Type B pancreatic cell (in vitro differentiated cells): ENCODE measurements around the gene COQ7. TPM values are rescaled to one million over a fixed set of nuclear protein-coding genes. Genes with fewer than 3 reads are reported as not detected.

Source experiments
- DNase-seq: peaks from one replicate; pipeline ENCODE4 v3.0.0; 2021; ENCODE audit warnings: mixed read lengths; ENCODE audit not compliant: unreplicated experiment; ENCODE audit errors: extremely low spot score
- H3K27ac Mint-ChIP-seq: 2 replicates; pipeline ENCODE4 v1.8.0; 2021; ENCODE audit warnings: mild to moderate bottlenecking, mixed read lengths
- H3K27me3 Mint-ChIP-seq: 2 replicates; pipeline ENCODE4 v1.8.0; 2021; ENCODE audit warnings: mixed read lengths
- H3K36me3 Mint-ChIP-seq: 2 replicates; pipeline ENCODE4 v1.8.0; 2021; ENCODE audit warnings: mixed read lengths
- H3K4me1 Mint-ChIP-seq: one replicate; pipeline ENCODE4 v1.8.0; 2021; ENCODE audit warnings: mixed read lengths; ENCODE audit not compliant: unreplicated experiment
- H3K4me3 Mint-ChIP-seq: 2 replicates; pipeline ENCODE4 v1.8.0; 2021; ENCODE audit warnings: mild to moderate bottlenecking, mixed read lengths
- H3K9me3 Mint-ChIP-seq: 2 replicates; pipeline ENCODE4 v1.8.0; 2021; ENCODE audit warnings: mixed read lengths
- CTCF ChIP-seq: fragments of 200-600 bp; sonication (generic); conservative IDR thresholded peaks from 2 replicates; pipeline ENCODE4 v1.5.0; 2021; ENCODE audit warnings: antibody characterized with exemption, mild to moderate bottlenecking
- long read RNA-seq: library from polyadenylated mRNA; unstranded; transcript quantifications from one replicate; pipeline ENCODE4 v2.0.0, GENCODE V29; 2020
- total RNA-seq: library from RNA; stranded (reverse); gene quantifications from 2 replicates; pipeline ENCODE4 v1.2.1, GENCODE V29; 2021; ENCODE audit warnings: low replicate concordance

Gene COQ7
- 18.2 and 21.7 TPM in 2 replicates for total RNA-seq
- long read RNA-seq, transcript COQ7-201 (6 exons, 2,657 nt): major isoform, 23 of 29 reads
- long read RNA-seq, partial matches to known transcripts: 1 of 29 reads
- long read RNA-seq, other reads (novel, unspliced or antisense): 4 of 29 reads

DNA sequence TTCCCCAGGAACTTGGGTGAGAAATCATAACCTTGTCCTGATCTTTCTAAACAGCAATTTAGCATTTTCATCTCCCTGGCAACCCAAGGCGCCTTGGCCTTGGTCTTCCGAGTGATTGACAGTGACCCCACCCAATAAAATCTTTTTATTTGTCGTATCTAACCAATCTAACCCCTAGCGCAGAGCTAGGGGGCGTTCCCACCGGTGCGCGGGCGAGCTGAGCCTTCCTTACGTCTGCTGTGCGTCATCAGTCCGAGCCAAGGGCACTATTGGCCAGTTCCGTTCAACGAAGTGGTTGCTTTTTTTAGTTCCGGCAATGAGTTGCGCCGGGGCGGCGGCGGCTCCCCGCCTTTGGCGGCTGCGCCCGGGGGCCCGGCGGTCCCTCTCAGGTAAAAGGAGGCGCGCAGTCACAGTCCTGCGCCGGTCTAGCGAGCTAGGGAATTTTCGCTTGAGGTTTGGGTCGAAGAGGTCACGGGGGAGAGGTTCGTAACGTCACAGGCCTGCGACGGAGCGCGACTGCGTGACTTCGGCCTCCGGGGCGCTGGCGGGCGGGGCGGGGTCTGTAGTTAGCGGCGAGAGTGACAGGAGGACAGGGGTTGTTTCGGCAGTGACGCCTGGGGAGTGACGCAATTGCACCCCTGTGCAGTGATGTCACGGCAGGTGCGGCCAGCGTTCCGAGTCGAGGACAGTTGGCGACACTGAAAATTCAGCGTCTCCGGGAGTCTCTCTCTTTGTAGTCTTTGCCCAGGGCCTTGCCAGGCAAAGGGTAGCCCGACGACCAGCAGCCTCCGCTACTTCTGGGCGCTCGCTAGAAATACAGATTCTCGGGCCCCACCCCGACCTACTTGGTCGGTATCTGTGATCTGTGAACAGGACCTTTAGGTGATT, at the start of gene COQ7:
Gene COQ7, plus strand, starts transcription at position 266 of the 888 bp plus-strand sequence. Its CDS starts 51 bp downstream, at position 317.
- Mint-ChIP-seq H3K27me3 (no peaks in the 10 kb centered on the region), H3K36me3 (peaks cover 10% of the 10 kb centered on the region), H3K4me1 (peaks cover 5% of the 10 kb centered on the region), H3K4me3 (peak within 1 kb of the TSS; percentile 86), H3K9me3 (peaks cover 4% of the 10 kb centered on the region), H3K27ac (peak within 1 kb of the TSS; percentile 99)
- DNase-seq: peak; percentile 96
- TF ChIP-seq CTCF: no peak

DNA sequence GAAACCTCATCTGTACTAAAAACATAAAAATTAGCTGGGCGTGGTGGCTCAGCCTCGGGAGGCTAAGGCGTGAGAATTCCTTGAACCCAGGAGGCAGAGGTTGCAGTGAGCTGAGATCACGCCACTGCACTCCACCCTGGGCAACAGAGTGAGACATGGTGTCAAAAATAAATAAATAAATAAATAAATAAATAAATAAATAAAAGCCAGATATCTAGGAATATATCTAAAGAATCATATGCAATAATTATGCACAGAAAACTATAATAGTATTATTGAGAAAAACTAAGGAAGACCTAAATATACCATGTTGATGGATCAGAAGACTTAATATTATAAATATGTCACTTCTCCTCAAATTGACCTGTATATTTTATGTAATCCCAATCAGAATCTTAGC, 46.7 kb upstream of the COQ7 start:
- DNase-seq: no peak
- Mint-ChIP-seq H3K36me3 (no peaks in the 10 kb centered on the region), H3K27me3 (no peaks in the 10 kb centered on the region), H3K27ac (no peak overlapping the region), H3K4me1 (no peaks in the 10 kb centered on the region), H3K9me3 (no peaks in the 10 kb centered on the region), H3K4me3 (no peak overlapping the region)
- no peak for TF ChIP-seq CTCF

GRCh38 chr16:19021747-19022146, 45.7 kb upstream of the COQ7 start:
- Mint-ChIP-seq H3K36me3 (no peaks in the 10 kb centered on the region), H3K9me3 (no peaks in the 10 kb centered on the region), H3K4me1 (no peaks in the 10 kb centered on the region), H3K27me3 (no peaks in the 10 kb centered on the region), H3K4me3 (no peak overlapping the region), H3K27ac (no peak overlapping the region)
- no peak for TF ChIP-seq CTCF
- DNase-seq: no peak

- no peak overlapping the region for H3K4me3 Mint-ChIP-seq
- H3K27me3 Mint-ChIP-seq: no peaks in the 10 kb centered on the region
- peak overlapping the region; percentile 83 for H3K27ac Mint-ChIP-seq
- no peak for DNase-seq
- H3K36me3 Mint-ChIP-seq: no peaks in the 10 kb centered on the region
- TF ChIP-seq CTCF: no peak
- H3K9me3 Mint-ChIP-seq: no peaks in the 10 kb centered on the region
- H3K4me1 Mint-ChIP-seq: no peaks in the 10 kb centered on the region
Measured at GRCh38 chr16:19027416-19027815, 40.0 kb upstream of the COQ7 start.

DNA sequence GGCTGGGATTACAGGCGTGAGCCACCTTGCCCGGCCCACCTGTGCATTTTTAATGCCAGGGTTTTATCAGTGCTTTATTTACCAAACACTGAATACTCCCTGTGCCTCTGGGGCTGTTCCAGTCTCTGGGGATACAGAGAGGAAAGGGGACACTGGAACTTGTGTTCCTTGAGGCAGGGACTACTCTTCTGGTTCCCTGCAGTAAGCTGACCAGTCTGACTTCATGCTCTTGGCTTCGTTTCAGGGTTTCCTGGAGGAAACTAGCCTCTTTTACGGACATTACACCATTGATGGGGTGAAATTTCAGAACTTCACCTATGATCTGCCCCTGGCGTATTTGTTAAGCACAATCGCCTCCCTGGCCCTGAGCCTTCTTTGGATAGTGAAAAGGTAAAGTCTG, 37.4 kb upstream of the COQ7 start:
- DNase-seq: no peak
- TF ChIP-seq CTCF: no peak
- Mint-ChIP-seq H3K4me3 (no peak overlapping the region), H3K4me1 (no peaks in the 10 kb centered on the region), H3K27ac (no peak overlapping the region), H3K27me3 (no peaks in the 10 kb centered on the region), H3K36me3 (no peaks in the 10 kb centered on the region), H3K9me3 (no peaks in the 10 kb centered on the region)
